Fibroblast of mammary gland (primary cell): ENCODE results near the gene BTBD8.
A peak's percentile ranks its signal among the peaks of the same experiment; 100 is the strongest.

Experiments
- DNase-seq: peaks from one replicate; pipeline ENCODE4 v3.0.0-alpha.2; 2010; ENCODE audit warnings: low read depth
- H3K4me3 ChIP-seq: 2 replicates; pipeline ENCODE4 v1.5.1; 2011; ENCODE audit warnings: low read depth, mild to moderate bottlenecking, low read length, moderate library complexity; ENCODE audit not compliant: control insufficient read depth
- CTCF ChIP-seq: conservative IDR thresholded peaks from 2 replicates; pipeline ENCODE4 v1.5.1; 2011; ENCODE audit warnings: low read depth, low read length, inconsistent platforms; ENCODE audit not compliant: control insufficient read depth, insufficient read depth

The BTBD8 gene

GRCh38 chr1:92080128-92080985, at the start of gene BTBD8:
Gene BTBD8, plus strand, starts transcription at chr1:92080345. Its CDS starts 227 bp downstream, at chr1:92080572.
- peak within 1 kb of the TSS; percentile 81 for H3K4me3 ChIP-seq
- no peak for TF ChIP-seq CTCF
- DNase-seq, result peak; percentile 73

- no peak for TF ChIP-seq CTCF
- H3K4me3 ChIP-seq, result no peak overlapping the region
- DNase-seq, result no peak
Measured at GRCh38 chr1:92030656-92031107, 49.5 kb upstream of the BTBD8 start.

- DNase-seq, result peak; percentile 9
- no peak overlapping the region for H3K4me3 ChIP-seq
- TF ChIP-seq CTCF, result no peak
Measured at GRCh38 chr1:92031281-92032110, 48.6 kb upstream of the BTBD8 start.

- no peak overlapping the region for H3K4me3 ChIP-seq
- TF ChIP-seq CTCF, result no peak
- DNase-seq, result no peak
Measured at GRCh38 chr1:92037400-92037799, 42.7 kb upstream of the BTBD8 start.

- no peak for DNase-seq
- no peak for TF ChIP-seq CTCF
- H3K4me3 ChIP-seq, result no peak overlapping the region
Measured at GRCh38 chr1:92038695-92039346, 41.3 kb upstream of the BTBD8 start.

GRCh38 chr1:92040971-92041370, 39.2 kb upstream of the BTBD8 start:
- DNase-seq, result no peak
- TF ChIP-seq CTCF, result no peak
- no peak overlapping the region for H3K4me3 ChIP-seq
